Measurements from ENCODE around the gene CCL1. TPM values are rescaled to one million over a fixed set of nuclear protein-coding genes. Genes with fewer than 3 reads are reported as not detected.

The CCL1 gene
- total and polyA plus RNA-seq, 4 experiments from 2014 or later = not detected

DNA sequence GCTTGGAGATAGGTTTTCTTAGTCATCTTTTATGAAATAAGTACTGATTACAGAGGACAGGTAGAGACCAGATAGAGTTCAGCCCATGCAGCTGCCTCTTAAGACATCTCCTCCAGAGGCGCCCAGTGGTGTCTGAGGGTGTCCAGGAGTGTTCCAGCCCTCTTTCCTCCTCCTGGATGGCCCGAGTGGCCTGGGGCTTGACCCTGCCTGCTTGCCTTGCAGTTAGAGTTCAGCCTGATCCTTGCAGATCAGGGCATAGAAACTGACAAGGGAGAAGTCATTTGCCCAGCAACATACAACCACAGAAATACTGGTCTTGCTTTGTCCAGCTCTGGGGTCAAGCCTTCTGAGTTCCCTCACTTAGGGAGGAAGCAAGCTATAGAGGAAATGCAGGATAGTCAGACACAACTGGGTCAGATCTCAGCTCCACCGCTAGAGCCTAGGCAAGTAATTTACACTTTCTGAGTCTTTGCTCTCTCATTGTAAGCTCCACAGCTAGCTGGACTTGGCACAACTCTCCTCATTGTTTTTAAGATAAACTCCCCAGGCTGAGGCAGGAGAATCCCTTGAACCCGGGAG lies 3.6 kb upstream of the CCL1 start:
- no peaks in the 10 kb centered on the region for H3K4me1 ChIP-seq (ENCODE audit: insufficient read depth, low read length)
- intact Hi-C loops (cut with micrococcal nuclease) = no loop called here
- ChIA-PET POLR2A (ENCODE audit: partially characterized antibody) (no interaction called here), CTCF (ENCODE audit: partially characterized antibody) (no interaction called here)
- no peak overlapping the region for H3K4me3 ChIP-seq (ENCODE audit: low read length in 2 of 2)
- Mint-ChIP-seq H3K27ac (no peak overlapping the region), H3K4me3 (no peak overlapping the region), H3K27me3 (peaks cover 5 to 9% of the 10 kb centered on the region in 2 donors), H3K9me3 (no peaks in the 10 kb centered on the region), H3K4me1 (peaks cover 5 to 11% (median 6%) of the 10 kb centered on the region in 4 donors), H3K36me3 (no peaks in the 10 kb centered on the region)
- no peak overlapping the region for H3K27ac ChIP-seq (ENCODE audit: low read depth, low read length)
- H3K27me3 ChIP-seq (ENCODE audit: insufficient read depth, low read length) = peaks cover 5% of the 10 kb centered on the region
- H3K9me3 ChIP-seq (ENCODE audit: control insufficient read depth in 1 of 2, low read length in 2 of 2) = no peaks in the 10 kb centered on the region
- no peak for DNase-seq
- no peaks in the 10 kb centered on the region for H3K36me3 ChIP-seq (ENCODE audit: insufficient read depth, low read length)

- Histone ChIP-seq H3K36me3 (ENCODE audit: insufficient read depth, low read length) (no peaks in the 10 kb centered on the region), H3K9me3 (ENCODE audit: control insufficient read depth in 1 of 2, low read length in 2 of 2) (no peaks in the 10 kb centered on the region), H3K27ac (ENCODE audit: low read depth, low read length) (no peak overlapping the region), H3K4me1 (ENCODE audit: insufficient read depth, low read length) (no peaks in the 10 kb centered on the region), H3K27me3 (ENCODE audit: insufficient read depth, low read length) (peaks cover 5% of the 10 kb centered on the region), H3K4me3 (ENCODE audit: low read length in 2 of 2) (no peak overlapping the region)
- Mint-ChIP-seq H3K4me3 (no peak overlapping the region), H3K9me3 (no peaks in the 10 kb centered on the region), H3K36me3 (no peaks in the 10 kb centered on the region), H3K27ac (no peak overlapping the region), H3K27me3 (peaks cover 5 to 10% of the 10 kb centered on the region in 2 donors), H3K4me1 (peaks cover 5 to 11% (median 6%) of the 10 kb centered on the region in 4 donors)
- POLR2A ChIA-PET (ENCODE audit: partially characterized antibody) = no interaction called here
- DNase-seq = no peak
- intact Hi-C loops (cut with micrococcal nuclease) = no loop called here
- CTCF ChIA-PET (ENCODE audit: partially characterized antibody) = no interaction called here
These were observed 3.0 kb upstream of the CCL1 start for GRCh38 chr17:34366010-34366409.

GRCh38 chr17:34365340-34365739 lies 2.3 kb upstream of the CCL1 start:
- Mint-ChIP-seq H3K36me3 (no peaks in the 10 kb centered on the region), H3K4me3 (no peak overlapping the region), H3K27ac (no peak overlapping the region), H3K4me1 (peaks cover 5 to 11% (median 6%) of the 10 kb centered on the region in 4 donors), H3K27me3 (peaks cover 5 to 10% of the 10 kb centered on the region in 2 donors), H3K9me3 (no peaks in the 10 kb centered on the region)
- no peaks in the 10 kb centered on the region for H3K4me1 ChIP-seq (ENCODE audit: insufficient read depth, low read length)
- DNase-seq = no peak
- peaks cover 5% of the 10 kb centered on the region for H3K27me3 ChIP-seq (ENCODE audit: insufficient read depth, low read length)
- intact Hi-C loops (cut with micrococcal nuclease) = no loop called here
- H3K27ac ChIP-seq (ENCODE audit: low read depth, low read length) = no peak overlapping the region
- no peaks in the 10 kb centered on the region for H3K36me3 ChIP-seq (ENCODE audit: insufficient read depth, low read length)
- CTCF ChIA-PET (ENCODE audit: partially characterized antibody) = no interaction called here
- no peaks in the 10 kb centered on the region for H3K9me3 ChIP-seq (ENCODE audit: control insufficient read depth in 1 of 2, low read length in 2 of 2)
- H3K4me3 ChIP-seq (ENCODE audit: low read length in 2 of 2) = no peak overlapping the region
- POLR2A ChIA-PET (ENCODE audit: partially characterized antibody) = no interaction called here

DNA sequence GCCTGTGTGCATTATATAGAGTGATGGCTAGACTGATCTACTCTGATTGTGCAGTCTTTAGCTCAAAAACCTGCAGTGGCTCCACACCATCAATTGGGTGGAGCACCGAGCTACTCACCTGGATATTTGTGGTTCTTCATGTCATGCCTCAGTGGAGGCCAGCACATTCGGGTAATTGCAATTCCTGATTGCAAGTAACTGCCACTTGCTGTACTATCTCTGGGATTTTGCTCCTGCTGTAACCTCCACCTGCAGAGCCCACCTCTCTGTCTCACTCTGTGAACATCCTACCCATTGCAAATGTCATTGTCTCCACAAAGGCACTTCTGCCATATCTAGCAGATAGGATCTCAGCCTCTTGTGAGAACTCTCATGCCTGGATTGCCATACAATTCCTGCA lies 1.7 kb upstream of the CCL1 start:
- H3K9me3 Mint-ChIP-seq = no peaks in the 10 kb centered on the region
- intact Hi-C loops (cut with micrococcal nuclease) = no loop called here
- Histone ChIP-seq H3K27me3 (ENCODE audit: insufficient read depth, low read length) (peaks cover 5% of the 10 kb centered on the region), H3K9me3 (ENCODE audit: control insufficient read depth in 1 of 2, low read length in 2 of 2) (no peaks in the 10 kb centered on the region), H3K4me3 (ENCODE audit: low read length in 2 of 2) (no peak overlapping the region), H3K4me1 (ENCODE audit: insufficient read depth, low read length) (no peaks in the 10 kb centered on the region), H3K27ac (ENCODE audit: low read depth, low read length) (no peak overlapping the region), H3K36me3 (ENCODE audit: insufficient read depth, low read length) (no peaks in the 10 kb centered on the region)
- H3K4me3 Mint-ChIP-seq = no peak overlapping the region
- DNase-seq = no peak
- no peak overlapping the region for H3K27ac Mint-ChIP-seq
- H3K36me3 Mint-ChIP-seq = no peaks in the 10 kb centered on the region
- CTCF ChIA-PET (ENCODE audit: partially characterized antibody) = no interaction called here
- H3K27me3 Mint-ChIP-seq = peaks cover 3 to 10% of the 10 kb centered on the region in 2 donors
- peaks cover 5 to 11% (median 6%) of the 10 kb centered on the region in 4 donors for H3K4me1 Mint-ChIP-seq
- POLR2A ChIA-PET (ENCODE audit: partially characterized antibody) = no interaction called here

DNA sequence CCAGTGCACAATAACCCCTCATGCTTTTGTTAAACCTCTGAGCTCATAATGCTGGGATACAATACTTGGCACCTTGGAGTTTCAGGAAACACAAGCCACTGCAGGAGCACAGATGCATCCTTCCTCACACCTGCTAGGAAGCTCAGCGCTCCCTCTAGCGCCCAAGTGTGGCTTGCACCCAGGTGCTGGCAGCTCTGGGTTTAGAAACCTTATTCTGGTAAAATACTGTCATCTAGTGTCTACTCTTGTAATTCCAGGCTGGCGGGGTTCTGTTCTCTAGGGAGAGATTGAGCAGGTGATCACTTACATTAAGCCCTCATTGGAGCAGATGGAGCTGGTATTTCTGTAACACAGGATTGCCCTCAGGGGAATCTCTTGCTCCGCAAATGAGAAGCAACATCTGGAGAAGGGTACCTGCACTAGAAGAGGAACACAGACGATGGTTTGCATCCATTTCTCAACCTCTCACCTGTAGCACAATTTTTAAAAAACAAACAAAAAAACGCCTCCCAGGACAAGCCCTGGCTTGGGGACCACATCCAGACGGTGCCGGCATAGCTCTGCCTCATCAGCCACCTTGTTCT lies 1.5 kb downstream of the CCL1 start:
- no peak overlapping the region for H3K4me3 Mint-ChIP-seq

DNA sequence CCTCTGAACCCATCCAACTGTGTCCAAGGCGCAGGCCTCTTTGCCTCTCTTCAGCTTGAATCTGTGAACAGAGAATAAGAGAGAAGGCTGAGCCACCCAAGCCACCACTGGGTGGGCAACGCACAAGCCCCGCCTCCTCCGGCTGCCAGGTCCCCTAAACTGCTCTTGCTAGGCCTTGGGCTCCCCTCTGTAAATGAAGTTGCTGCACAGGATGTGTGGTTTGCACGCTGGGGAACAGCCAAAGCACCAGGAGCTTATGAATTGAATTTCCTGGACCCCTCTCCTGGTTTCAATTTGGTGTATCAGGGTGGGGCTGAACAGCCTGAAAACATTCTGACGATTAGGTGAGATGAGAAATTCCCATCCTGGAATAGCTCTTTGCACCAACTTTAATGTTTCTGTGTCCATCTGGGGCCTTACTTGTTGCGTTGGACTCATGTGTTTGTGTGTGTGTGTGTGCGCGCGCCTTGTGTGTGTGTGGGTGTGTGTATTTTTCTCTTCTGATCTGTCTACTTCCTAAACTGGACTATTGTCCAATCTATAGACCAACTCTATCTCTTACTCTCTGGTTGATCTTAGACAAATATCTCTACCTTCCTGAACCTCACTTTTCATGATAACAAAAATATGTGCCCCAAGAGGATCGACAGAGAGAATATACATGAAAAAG lies 2.3 kb downstream of the CCL1 start:
- no peaks in the 10 kb centered on the region for H3K9me3 Mint-ChIP-seq
- DNase-seq = no peak
- H3K27me3 Mint-ChIP-seq = peaks cover 7 to 13% of the 10 kb centered on the region in 2 donors
- ChIA-PET POLR2A (ENCODE audit: partially characterized antibody) (no interaction called here), CTCF (ENCODE audit: partially characterized antibody) (interaction anchor here (0.6 to 3.9 kb wide), 17 partner anchors 8 to 610 kb away, joined by 3 to 40 read pairs (median 4); no protein-coding TSS in a partner anchor)
- Histone ChIP-seq H3K4me3 (ENCODE audit: low read length in 2 of 2) (no peak overlapping the region), H3K36me3 (ENCODE audit: insufficient read depth, low read length) (no peaks in the 10 kb centered on the region), H3K4me1 (ENCODE audit: insufficient read depth, low read length) (no peaks in the 10 kb centered on the region), H3K27ac (ENCODE audit: low read depth, low read length) (no peak overlapping the region), H3K27me3 (ENCODE audit: insufficient read depth, low read length) (peaks cover 5% of the 10 kb centered on the region), H3K9me3 (ENCODE audit: control insufficient read depth in 1 of 2, low read length in 2 of 2) (no peaks in the 10 kb centered on the region)
- intact Hi-C loops (cut with micrococcal nuclease) = no loop called here
- H3K27ac Mint-ChIP-seq = no peak overlapping the region
- H3K4me3 Mint-ChIP-seq = no peak overlapping the region
- no peaks in the 10 kb centered on the region for H3K36me3 Mint-ChIP-seq
- H3K4me1 Mint-ChIP-seq = peaks cover 5 to 10% (median 6%) of the 10 kb centered on the region in 4 donors

More for the DNA sequence above, 1.5 kb downstream of the CCL1 start:
- CTCF ChIA-PET (ENCODE audit: partially characterized antibody) = interaction anchor here (0.7 to 3.9 kb wide), 16 partner anchors 9 to 611 kb away, joined by 3 to 40 read pairs (median 3); no protein-coding TSS in a partner anchor
- H3K27ac ChIP-seq (ENCODE audit: low read depth, low read length) = no peak overlapping the region
- peaks cover 5% of the 10 kb centered on the region for H3K27me3 ChIP-seq (ENCODE audit: insufficient read depth, low read length)
- H3K4me1 ChIP-seq (ENCODE audit: insufficient read depth, low read length) = no peaks in the 10 kb centered on the region
- Mint-ChIP-seq H3K27me3 (peaks cover 5 to 13% of the 10 kb centered on the region in 2 donors), H3K36me3 (no peaks in the 10 kb centered on the region), H3K9me3 (no peaks in the 10 kb centered on the region), H3K27ac (no peak overlapping the region), H3K4me1 (peaks cover 5 to 11% (median 6%) of the 10 kb centered on the region in 4 donors)
- H3K4me3 ChIP-seq (ENCODE audit: low read length in 2 of 2) = no peak overlapping the region
- no peaks in the 10 kb centered on the region for H3K9me3 ChIP-seq (ENCODE audit: control insufficient read depth in 1 of 2, low read length in 2 of 2)
- intact Hi-C loops (cut with micrococcal nuclease) = no loop called here
- POLR2A ChIA-PET (ENCODE audit: partially characterized antibody) = no interaction called here
- H3K36me3 ChIP-seq (ENCODE audit: insufficient read depth, low read length) = no peaks in the 10 kb centered on the region
- peak in 4 of 5 donors; percentile 31 to 42 (median 31) for DNase-seq

GRCh38 chr17:34358631-34359030 lies 4.4 kb downstream of the CCL1 start:
- no peaks in the 10 kb centered on the region for H3K4me1 ChIP-seq (ENCODE audit: insufficient read depth, low read length)
- no peaks in the 10 kb centered on the region for H3K4me1 Mint-ChIP-seq
- H3K27me3 ChIP-seq (ENCODE audit: insufficient read depth, low read length) = peaks cover 5% of the 10 kb centered on the region
- no peak overlapping the region for H3K4me3 ChIP-seq (ENCODE audit: low read length in 2 of 2)
- H3K9me3 Mint-ChIP-seq = peaks cover 0 to 2% (median 0%) of the 10 kb centered on the region in 8 donors
- POLR2A ChIA-PET (ENCODE audit: partially characterized antibody) = no interaction called here
- CTCF ChIA-PET (ENCODE audit: partially characterized antibody) = no interaction called here
- no peaks in the 10 kb centered on the region for H3K9me3 ChIP-seq (ENCODE audit: control insufficient read depth in 1 of 2, low read length in 2 of 2)
- H3K27ac Mint-ChIP-seq = no peak overlapping the region
- intact Hi-C loops (cut with micrococcal nuclease) = no loop called here
- H3K4me3 Mint-ChIP-seq = no peak overlapping the region
- no peaks in the 10 kb centered on the region for H3K36me3 Mint-ChIP-seq
- H3K36me3 ChIP-seq (ENCODE audit: insufficient read depth, low read length) = no peaks in the 10 kb centered on the region
- peaks cover 10 to 13% of the 10 kb centered on the region in 2 donors for H3K27me3 Mint-ChIP-seq
- no peak overlapping the region for H3K27ac ChIP-seq (ENCODE audit: low read depth, low read length)
- no peak for DNase-seq
